ENCODE data around the gene DECR2. TPM values are rescaled to one million over a fixed set of nuclear protein-coding genes. Genes with fewer than 3 reads are reported as not detected.
"Not testable (repeated sequence)": the region's sequence is repeated elsewhere in the genome, so short reads cannot be mapped to it uniquely, and the experiment has no call there.

Gene DECR2
- polyA plus RNA-seq, 3 donors, result 5.7 to 12.8 (median 8.7) TPM

DNA sequence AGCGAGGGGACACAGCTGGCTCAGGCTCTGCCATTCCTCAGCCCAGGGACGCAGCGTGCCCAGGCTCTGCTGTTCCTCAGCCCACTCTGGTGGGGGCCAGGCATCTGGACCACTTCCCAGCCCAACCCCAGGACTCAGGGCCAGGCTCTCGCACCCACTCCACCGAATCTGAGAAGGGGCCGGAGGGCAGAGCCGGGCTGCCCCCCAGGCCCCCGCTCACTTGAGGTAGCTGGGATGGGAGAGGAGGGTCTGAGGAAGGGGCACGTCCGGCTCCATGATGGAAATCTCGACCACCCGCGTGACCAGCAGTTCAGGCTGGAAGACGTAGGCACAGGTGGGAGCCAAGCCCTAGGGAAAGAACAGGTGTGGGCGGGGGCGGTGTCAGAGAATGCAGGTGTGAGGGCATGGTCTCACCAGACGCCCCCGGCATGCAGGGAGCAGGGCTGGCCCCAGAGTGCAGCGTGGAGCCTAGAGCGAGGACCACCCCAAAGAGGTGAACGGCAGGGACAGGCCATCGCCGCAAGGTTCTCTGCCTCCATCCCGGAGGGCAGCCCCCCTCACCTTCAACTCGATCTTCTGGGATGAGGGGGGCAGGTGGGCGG lies 24.8 kb upstream of the DECR2 start:
- H3K4me1 ChIP-seq (ENCODE audit: control insufficient read depth in 1 of 2, insufficient read depth in 2 of 2, low read length in 2 of 2), result peaks cover 15 to 17% of the 10 kb centered on the region in 2 donors
- no peaks in the 10 kb centered on the region for H3K27me3 ChIP-seq (ENCODE audit: control insufficient read depth in 2 of 2, insufficient read depth in 2 of 2, low read length in 2 of 2)
- intact Hi-C loops (cut with micrococcal nuclease), result no loop called here
- peaks cover 52 to 59% of the 10 kb centered on the region in 2 donors for H3K36me3 ChIP-seq (replicated peaks in 1 of 2; ENCODE audit: control insufficient read depth in 1 of 2, insufficient read depth in 2 of 2, low read length in 2 of 2)
- peaks cover 28% of the 10 kb centered on the region for H3K79me2 ChIP-seq (ENCODE audit: insufficient read depth, low read length)
- WGBS (ENCODE audit: insufficient coverage), result 97% methylated on average over 16 of the region's 26 CpGs
- H3K36me3 Mint-ChIP-seq, result peaks cover 27 to 54% of the 10 kb centered on the region in 2 donors
- peaks cover 12% of the 10 kb centered on the region for H3K4me1 Mint-ChIP-seq
- peaks cover 32% of the 10 kb centered on the region for H4K20me1 ChIP-seq (ENCODE audit: insufficient read depth, low read length)
- H3K4me3 ChIP-seq (replicated peaks in 1 of 3; ENCODE audit: low read depth in 2 of 3, low read length in 3 of 3), result no peak overlapping the region
- no peaks in the 10 kb centered on the region for H3K9me3 Mint-ChIP-seq
- no peak overlapping the region for H3K27ac Mint-ChIP-seq
- H3K4me2 ChIP-seq (replicated peaks; ENCODE audit: extremely low read depth, low read length, poor library complexity, severe bottlenecking), result no peak overlapping the region
- H3K27me3 Mint-ChIP-seq (ENCODE audit: low read depth in 3 of 3), result peaks cover under 1 to 2% (median 2%) of the 10 kb centered on the region in 3 donors
- H3K27ac ChIP-seq (ENCODE audit: low read depth in 1 of 2, low read length in 2 of 2), result no peak overlapping the region
- no peak for DNase-seq
- no peak overlapping the region for H2AFZ ChIP-seq (ENCODE audit: insufficient read depth, low read depth, low read length, poor library complexity, severe bottlenecking)
- H3K9me3 ChIP-seq (replicated peaks in 1 of 2; ENCODE audit: control insufficient read depth in 1 of 2, insufficient read depth in 1 of 2, low read length in 2 of 2), result no peaks in the 10 kb centered on the region
- TF ChIP-seq, protein P1, sequence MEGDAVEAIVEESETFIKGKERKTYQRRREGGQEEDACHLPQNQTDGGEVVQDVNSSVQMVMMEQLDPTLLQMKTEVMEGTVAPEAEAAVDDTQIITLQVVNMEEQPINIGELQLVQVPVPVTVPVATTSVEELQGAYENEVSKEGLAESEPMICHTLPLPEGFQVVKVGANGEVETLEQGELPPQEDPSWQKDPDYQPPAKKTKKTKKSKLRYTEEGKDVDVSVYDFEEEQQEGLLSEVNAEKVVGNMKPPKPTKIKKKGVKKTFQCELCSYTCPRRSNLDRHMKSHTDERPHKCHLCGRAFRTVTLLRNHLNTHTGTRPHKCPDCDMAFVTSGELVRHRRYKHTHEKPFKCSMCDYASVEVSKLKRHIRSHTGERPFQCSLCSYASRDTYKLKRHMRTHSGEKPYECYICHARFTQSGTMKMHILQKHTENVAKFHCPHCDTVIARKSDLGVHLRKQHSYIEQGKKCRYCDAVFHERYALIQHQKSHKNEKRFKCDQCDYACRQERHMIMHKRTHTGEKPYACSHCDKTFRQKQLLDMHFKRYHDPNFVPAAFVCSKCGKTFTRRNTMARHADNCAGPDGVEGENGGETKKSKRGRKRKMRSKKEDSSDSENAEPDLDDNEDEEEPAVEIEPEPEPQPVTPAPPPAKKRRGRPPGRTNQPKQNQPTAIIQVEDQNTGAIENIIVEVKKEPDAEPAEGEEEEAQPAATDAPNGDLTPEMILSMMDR (IDR thresholded peaks at IDR 0.05), result no peak
- no peak overlapping the region for H3K4me3 Mint-ChIP-seq
- H3K9ac ChIP-seq (ENCODE audit: insufficient read depth, low read length, poor library complexity, severe bottlenecking), result no peak overlapping the region

GRCh38 chr16:377419-377951 lies 24.2 kb upstream of the DECR2 start:
- no peak overlapping the region for H3K4me3 ChIP-seq (replicated peaks in 1 of 3; ENCODE audit: low read depth in 2 of 3, low read length in 3 of 3)
- H3K27ac ChIP-seq (ENCODE audit: low read depth in 1 of 2, low read length in 2 of 2), result no peak overlapping the region
- peaks cover 13% of the 10 kb centered on the region for H3K4me1 Mint-ChIP-seq
- H3K9ac ChIP-seq (ENCODE audit: insufficient read depth, low read length, poor library complexity, severe bottlenecking), result no peak overlapping the region
- TF ChIP-seq, protein P1 (IDR thresholded peaks at IDR 0.05), result no peak
- no peak overlapping the region for H3K27ac Mint-ChIP-seq
- no peak overlapping the region for H2AFZ ChIP-seq (ENCODE audit: insufficient read depth, low read depth, low read length, poor library complexity, severe bottlenecking)
- peaks cover 47 to 54% of the 10 kb centered on the region in 2 donors for H3K36me3 ChIP-seq (replicated peaks in 1 of 2; ENCODE audit: control insufficient read depth in 1 of 2, insufficient read depth in 2 of 2, low read length in 2 of 2)
- WGBS (ENCODE audit: insufficient coverage), result 96% methylated on average over 39 of the region's 42 CpGs
- no peaks in the 10 kb centered on the region for H3K27me3 ChIP-seq (ENCODE audit: control insufficient read depth in 2 of 2, insufficient read depth in 2 of 2, low read length in 2 of 2)
- no peak overlapping the region for H3K4me2 ChIP-seq (replicated peaks; ENCODE audit: extremely low read depth, low read length, poor library complexity, severe bottlenecking)
- H3K79me2 ChIP-seq (ENCODE audit: insufficient read depth, low read length), result peaks cover 31% of the 10 kb centered on the region
- H3K4me1 ChIP-seq (ENCODE audit: control insufficient read depth in 1 of 2, insufficient read depth in 2 of 2, low read length in 2 of 2), result peaks cover 15 to 20% of the 10 kb centered on the region in 2 donors
- peaks cover 22 to 48% of the 10 kb centered on the region in 2 donors for H3K36me3 Mint-ChIP-seq
- peaks cover 0 to 3% (median 2%) of the 10 kb centered on the region in 3 donors for H3K27me3 Mint-ChIP-seq (ENCODE audit: low read depth in 3 of 3)
- no peaks in the 10 kb centered on the region for H3K9me3 ChIP-seq (replicated peaks in 1 of 2; ENCODE audit: control insufficient read depth in 1 of 2, insufficient read depth in 1 of 2, low read length in 2 of 2)
- no peak overlapping the region for H3K4me3 Mint-ChIP-seq
- no peak for DNase-seq
- intact Hi-C loops (cut with micrococcal nuclease), result no loop called here
- peaks cover 32% of the 10 kb centered on the region for H4K20me1 ChIP-seq (ENCODE audit: insufficient read depth, low read length)
- no peaks in the 10 kb centered on the region for H3K9me3 Mint-ChIP-seq

- H3K4me1 Mint-ChIP-seq, result peaks cover 21% of the 10 kb centered on the region
- H3K4me2 ChIP-seq (replicated peaks; ENCODE audit: extremely low read depth, low read length, poor library complexity, severe bottlenecking); DNase-seq; H3K27ac Mint-ChIP-seq; H3K9ac ChIP-seq (ENCODE audit: insufficient read depth, low read length, poor library complexity, severe bottlenecking); H3K27me3 ChIP-seq (ENCODE audit: control insufficient read depth in 2 of 2, insufficient read depth in 2 of 2, low read length in 2 of 2); H3K27ac ChIP-seq (ENCODE audit: low read depth in 1 of 2, low read length in 2 of 2); H3K4me3 ChIP-seq (replicated peaks in 1 of 3; ENCODE audit: low read depth in 2 of 3, low read length in 3 of 3); H2AFZ ChIP-seq (ENCODE audit: insufficient read depth, low read depth, low read length, poor library complexity, severe bottlenecking); H3K9me3 Mint-ChIP-seq; H3K27me3 Mint-ChIP-seq (ENCODE audit: low read depth in 3 of 3); H3K9me3 ChIP-seq (replicated peaks in 1 of 2; ENCODE audit: control insufficient read depth in 1 of 2, insufficient read depth in 1 of 2, low read length in 2 of 2); H3K4me3 Mint-ChIP-seq; intact Hi-C loops (cut with micrococcal nuclease): not testable (repeated sequence)
- H3K36me3 Mint-ChIP-seq, result peaks cover 21 to 42% of the 10 kb centered on the region in 2 donors
- WGBS (ENCODE audit: insufficient coverage), result 92% methylated on average over 23 of the region's 36 CpGs
- H3K36me3 ChIP-seq (replicated peaks in 1 of 2; ENCODE audit: control insufficient read depth in 1 of 2, insufficient read depth in 2 of 2, low read length in 2 of 2), result peaks cover 42 to 46% of the 10 kb centered on the region in 2 donors
- peaks cover 22 to 28% of the 10 kb centered on the region in 2 donors for H3K4me1 ChIP-seq (ENCODE audit: control insufficient read depth in 1 of 2, insufficient read depth in 2 of 2, low read length in 2 of 2)
- H3K79me2 ChIP-seq (ENCODE audit: insufficient read depth, low read length), result peaks cover 35% of the 10 kb centered on the region
- H4K20me1 ChIP-seq (ENCODE audit: insufficient read depth, low read length), result peaks cover 32% of the 10 kb centered on the region
Measured at GRCh38 chr16:378113-378820, 23.4 kb upstream of the DECR2 start.
